GM23338 (cell line): Measurements from ENCODE around the gene MYO7B. TPM values are rescaled to one million over a fixed set of nuclear protein-coding genes. Genes with fewer than 3 reads are reported as not detected.

ENCODE experiments used
- ATAC-seq: fragments of 200-7000 bp; cut with Tn5 transposase; 3 replicates; pipeline ENCODE4 v1.9.1; 2020
- DNase-seq: peaks from one replicate; pipeline ENCODE4 v3.0.0-alpha.2; 2015; ENCODE audit warnings: low spot score
- H2AFZ ChIP-seq: fragments of 200-600 bp; sonication (generic); 2 replicates; pipeline ENCODE4 v1.8.0; 2016; ENCODE audit warnings: antibody characterized with exemption, mild to moderate bottlenecking, moderate library complexity
- H3F3A ChIP-seq: fragments of 200-600 bp; sonication (generic); replicated peaks from 2 replicates; pipeline ENCODE4 v1.8.0; 2017; ENCODE audit warnings: antibody characterized with exemption, mixed run types, low read depth
- H3K27ac ChIP-seq: fragments of 200-600 bp; sonication (generic); 2 replicates; pipeline ENCODE4 v1.6.1; 2016; ENCODE audit warnings: low read depth
- H3K27me3 ChIP-seq: fragments of 200-600 bp; sonication (generic); 2 replicates; pipeline ENCODE4 v1.8.0; 2016; ENCODE audit warnings: mild to moderate bottlenecking, mixed run types, moderate library complexity; ENCODE audit not compliant: insufficient read depth
- H3K36me3 ChIP-seq: fragments of 200-600 bp; sonication (generic); 2 replicates; pipeline ENCODE4 v1.8.0; 2016; ENCODE audit warnings: mild to moderate bottlenecking; ENCODE audit not compliant: insufficient read depth
- H3K4me1 ChIP-seq: fragments of 200-600 bp; sonication (generic); 2 replicates; pipeline ENCODE4 v1.8.0; 2016; ENCODE audit warnings: mild to moderate bottlenecking, moderate library complexity; ENCODE audit not compliant: insufficient read depth
- H3K4me2 ChIP-seq: fragments of 200-600 bp; sonication (generic); 2 replicates; pipeline ENCODE4 v1.7.1; 2017; ENCODE audit warnings: mixed run types
- H3K4me3 ChIP-seq: fragments of 200-600 bp; sonication (generic); 2 replicates; pipeline ENCODE4 v1.6.1; 2016; ENCODE audit warnings: mixed run types
- H3K79me2 ChIP-seq: fragments of 200-600 bp; sonication (generic); replicated peaks from 2 replicates; pipeline ENCODE4 v1.8.0; 2017; ENCODE audit warnings: mild to moderate bottlenecking; ENCODE audit not compliant: insufficient read depth
- H3K9me2 ChIP-seq: fragments of 200-600 bp; sonication (generic); 2 replicates; pipeline ENCODE4 v1.8.0; 2017; ENCODE audit not compliant: insufficient read depth
- H4K20me1 ChIP-seq: fragments of 200-600 bp; sonication (generic); replicated peaks from 2 replicates; pipeline ENCODE4 v1.8.0; 2017; ENCODE audit warnings: mild to moderate bottlenecking; ENCODE audit not compliant: insufficient read depth
- H3K27ac Mint-ChIP-seq: 2 replicates; pipeline ENCODE4 v1.8.0; 2020; ENCODE audit warnings: inconsistent platforms, mild to moderate bottlenecking, moderate library complexity, mixed read lengths
- H3K27me3 Mint-ChIP-seq: 3 replicates; pipeline ENCODE4 v1.8.0; 2022; ENCODE audit warnings: low read depth, mild to moderate bottlenecking, moderate library complexity, mixed read lengths, inconsistent platforms; ENCODE audit not compliant: insufficient read depth, poor library complexity
- H3K36me3 Mint-ChIP-seq: 3 replicates; pipeline ENCODE4 v1.8.0; 2021; ENCODE audit warnings: low read depth, mild to moderate bottlenecking, inconsistent platforms, moderate library complexity, mixed read lengths
- H3K4me1 Mint-ChIP-seq: 3 replicates; pipeline ENCODE4 v1.8.0; 2020; ENCODE audit warnings: mild to moderate bottlenecking, inconsistent platforms, mixed read lengths
- H3K4me3 Mint-ChIP-seq: 3 replicates; pipeline ENCODE4 v1.8.0; 2021; ENCODE audit warnings: moderate library complexity, mild to moderate bottlenecking, inconsistent platforms, mixed read lengths
- H3K9me3 Mint-ChIP-seq: 3 replicates; pipeline ENCODE4 v1.8.0; 2020; ENCODE audit warnings: moderate library complexity, mild to moderate bottlenecking, inconsistent platforms, mixed read lengths
- CREB1 ChIP-seq: fragments of 250-450 bp; sonication (Bioruptor Pico); IDR thresholded peaks from 2 replicates; pipeline ENCODE4 v1.5.0; 2020; ENCODE audit warnings: low read depth, mild to moderate bottlenecking, moderate library complexity
- CTCF ChIP-seq, 2 experiments: fragments of 200-600 bp in 1 of 2; sonication (generic) in 1 of 2; conservative IDR thresholded peaks; 2 replicates each; pipeline versions ENCODE4 v1.5.1 to v1.6.1; 2016 to 2017; ENCODE audit warnings: antibody characterized with exemption in 2 of 2, low read depth in 2 of 2, mild to moderate bottlenecking in 2 of 2, moderate library complexity in 1 of 2
- ETS1 ChIP-seq: IDR thresholded peaks from 2 replicates; pipeline ENCODE4 v1.6.1; 2016; ENCODE audit warnings: antibody characterized with exemption
- EZH2 ChIP-seq: fragments of 200-600 bp; sonication (generic); IDR thresholded peaks from one replicate; pipeline ENCODE4 v1.8.0; 2017; ENCODE audit warnings: antibody characterized with exemption, mild to moderate bottlenecking, low read depth; ENCODE audit not compliant: unreplicated experiment
- EZH2phosphoT487 ChIP-seq: fragments of 200-600 bp; sonication (generic); IDR thresholded peaks from one replicate; pipeline ENCODE4 v1.8.1; 2018; ENCODE audit warnings: antibody characterized with exemption; ENCODE audit not compliant: unreplicated experiment
- JUNB ChIP-seq: IDR thresholded peaks from one replicate; pipeline ENCODE4 v1.6.1; 2016; ENCODE audit warnings: antibody characterized with exemption; ENCODE audit not compliant: unreplicated experiment
- NANOG ChIP-seq: IDR thresholded peaks from 2 replicates; pipeline ENCODE4 v1.6.1; 2016; ENCODE audit warnings: antibody characterized with exemption, borderline replicate concordance
- POLR2AphosphoS5 ChIP-seq: IDR thresholded peaks from 2 replicates; pipeline ENCODE4 v1.6.1; 2016; ENCODE audit warnings: antibody characterized with exemption, low read depth
- REST ChIP-seq: IDR thresholded peaks from one replicate; pipeline ENCODE4 v1.6.1; 2018; ENCODE audit warnings: antibody characterized with exemption; ENCODE audit not compliant: unreplicated experiment
- STAT1 ChIP-seq: IDR thresholded peaks from one replicate; pipeline ENCODE4 v1.6.1; 2016; ENCODE audit warnings: antibody characterized with exemption; ENCODE audit not compliant: unreplicated experiment
- ZNF114 ChIP-seq: fragments of 250-450 bp; sonication (Bioruptor Pico); IDR thresholded peaks from 2 replicates; pipeline ENCODE4 v1.5.0; 2020; ENCODE audit warnings: mild to moderate bottlenecking, moderate library complexity
- ZNF331 ChIP-seq: fragments of 250-450 bp; sonication (Bioruptor Pico); IDR thresholded peaks from 2 replicates; pipeline ENCODE4 v1.5.0; 2020; ENCODE audit warnings: low read depth, mild to moderate bottlenecking, moderate library complexity
- polyA plus RNA-seq: library from polyadenylated mRNA; unstranded; fragments of >200 nt; fragmentation: Nextera tagmentation; extraction: Ambion mirVana; gene quantifications from 2 replicates; pipeline ENCODE4 v1.2.1, GENCODE V29; 2016
- total RNA-seq: library from RNA; depleted of rRNA; stranded (reverse); fragments of >200 nt; shearing (Covaris generic); gene quantifications from 2 replicates; pipeline ENCODE4 v1.2.3, GENCODE V29; 2014
- TF ChIP-seq, protein P1 (sequence below): fragments of 250-450 bp; sonication (Bioruptor Pico); IDR thresholded peaks from 2 replicates; pipeline ENCODE4 v1.5.0; 2020; ENCODE audit warnings: mild to moderate bottlenecking, moderate library complexity

MYO7B gene
- total and polyA plus RNA-seq, 2 experiments from 2014 or later: not detected

- ATAC-seq (no peak), DNase-seq (no peak)
- Histone ChIP-seq H3K4me2 (no peak overlapping the region), H3K9me2 (no peaks in the 10 kb centered on the region), H3K4me1 (no peaks in the 10 kb centered on the region; the same call in 1 of the 2 replicates), H3K27ac (no peak overlapping the region), H3K27me3 (no peaks in the 10 kb centered on the region), H3K36me3 (no peaks in the 10 kb centered on the region), H4K20me1 (no peaks in the 10 kb centered on the region), H3K79me2 (no peaks in the 10 kb centered on the region), H3K4me3 (no peak overlapping the region), H3F3A (no peaks in the 10 kb centered on the region), H2AFZ (no peak overlapping the region)
- H3K4me1 Mint-ChIP-seq: peaks cover 6% of the 10 kb centered on the region
- TF ChIP-seq ETS1 (no peak), ZNF114 (CRISPR knock-in tag) (no peak), STAT1 (no peak), CTCF (conservative IDR thresholded peaks at IDR 0.05; ENCODE audit: low read depth in 2 of 2) (no peak), CREB1 (CRISPR knock-in tag) (no peak), POLR2AphosphoS5 (no peak), JUNB (no peak), EZH2 (no peak), REST (no peak), ZNF331 (CRISPR knock-in tag) (no peak), NANOG (no peak), EZH2phosphoT487 (no peak)
- TF ChIP-seq, protein P1, sequence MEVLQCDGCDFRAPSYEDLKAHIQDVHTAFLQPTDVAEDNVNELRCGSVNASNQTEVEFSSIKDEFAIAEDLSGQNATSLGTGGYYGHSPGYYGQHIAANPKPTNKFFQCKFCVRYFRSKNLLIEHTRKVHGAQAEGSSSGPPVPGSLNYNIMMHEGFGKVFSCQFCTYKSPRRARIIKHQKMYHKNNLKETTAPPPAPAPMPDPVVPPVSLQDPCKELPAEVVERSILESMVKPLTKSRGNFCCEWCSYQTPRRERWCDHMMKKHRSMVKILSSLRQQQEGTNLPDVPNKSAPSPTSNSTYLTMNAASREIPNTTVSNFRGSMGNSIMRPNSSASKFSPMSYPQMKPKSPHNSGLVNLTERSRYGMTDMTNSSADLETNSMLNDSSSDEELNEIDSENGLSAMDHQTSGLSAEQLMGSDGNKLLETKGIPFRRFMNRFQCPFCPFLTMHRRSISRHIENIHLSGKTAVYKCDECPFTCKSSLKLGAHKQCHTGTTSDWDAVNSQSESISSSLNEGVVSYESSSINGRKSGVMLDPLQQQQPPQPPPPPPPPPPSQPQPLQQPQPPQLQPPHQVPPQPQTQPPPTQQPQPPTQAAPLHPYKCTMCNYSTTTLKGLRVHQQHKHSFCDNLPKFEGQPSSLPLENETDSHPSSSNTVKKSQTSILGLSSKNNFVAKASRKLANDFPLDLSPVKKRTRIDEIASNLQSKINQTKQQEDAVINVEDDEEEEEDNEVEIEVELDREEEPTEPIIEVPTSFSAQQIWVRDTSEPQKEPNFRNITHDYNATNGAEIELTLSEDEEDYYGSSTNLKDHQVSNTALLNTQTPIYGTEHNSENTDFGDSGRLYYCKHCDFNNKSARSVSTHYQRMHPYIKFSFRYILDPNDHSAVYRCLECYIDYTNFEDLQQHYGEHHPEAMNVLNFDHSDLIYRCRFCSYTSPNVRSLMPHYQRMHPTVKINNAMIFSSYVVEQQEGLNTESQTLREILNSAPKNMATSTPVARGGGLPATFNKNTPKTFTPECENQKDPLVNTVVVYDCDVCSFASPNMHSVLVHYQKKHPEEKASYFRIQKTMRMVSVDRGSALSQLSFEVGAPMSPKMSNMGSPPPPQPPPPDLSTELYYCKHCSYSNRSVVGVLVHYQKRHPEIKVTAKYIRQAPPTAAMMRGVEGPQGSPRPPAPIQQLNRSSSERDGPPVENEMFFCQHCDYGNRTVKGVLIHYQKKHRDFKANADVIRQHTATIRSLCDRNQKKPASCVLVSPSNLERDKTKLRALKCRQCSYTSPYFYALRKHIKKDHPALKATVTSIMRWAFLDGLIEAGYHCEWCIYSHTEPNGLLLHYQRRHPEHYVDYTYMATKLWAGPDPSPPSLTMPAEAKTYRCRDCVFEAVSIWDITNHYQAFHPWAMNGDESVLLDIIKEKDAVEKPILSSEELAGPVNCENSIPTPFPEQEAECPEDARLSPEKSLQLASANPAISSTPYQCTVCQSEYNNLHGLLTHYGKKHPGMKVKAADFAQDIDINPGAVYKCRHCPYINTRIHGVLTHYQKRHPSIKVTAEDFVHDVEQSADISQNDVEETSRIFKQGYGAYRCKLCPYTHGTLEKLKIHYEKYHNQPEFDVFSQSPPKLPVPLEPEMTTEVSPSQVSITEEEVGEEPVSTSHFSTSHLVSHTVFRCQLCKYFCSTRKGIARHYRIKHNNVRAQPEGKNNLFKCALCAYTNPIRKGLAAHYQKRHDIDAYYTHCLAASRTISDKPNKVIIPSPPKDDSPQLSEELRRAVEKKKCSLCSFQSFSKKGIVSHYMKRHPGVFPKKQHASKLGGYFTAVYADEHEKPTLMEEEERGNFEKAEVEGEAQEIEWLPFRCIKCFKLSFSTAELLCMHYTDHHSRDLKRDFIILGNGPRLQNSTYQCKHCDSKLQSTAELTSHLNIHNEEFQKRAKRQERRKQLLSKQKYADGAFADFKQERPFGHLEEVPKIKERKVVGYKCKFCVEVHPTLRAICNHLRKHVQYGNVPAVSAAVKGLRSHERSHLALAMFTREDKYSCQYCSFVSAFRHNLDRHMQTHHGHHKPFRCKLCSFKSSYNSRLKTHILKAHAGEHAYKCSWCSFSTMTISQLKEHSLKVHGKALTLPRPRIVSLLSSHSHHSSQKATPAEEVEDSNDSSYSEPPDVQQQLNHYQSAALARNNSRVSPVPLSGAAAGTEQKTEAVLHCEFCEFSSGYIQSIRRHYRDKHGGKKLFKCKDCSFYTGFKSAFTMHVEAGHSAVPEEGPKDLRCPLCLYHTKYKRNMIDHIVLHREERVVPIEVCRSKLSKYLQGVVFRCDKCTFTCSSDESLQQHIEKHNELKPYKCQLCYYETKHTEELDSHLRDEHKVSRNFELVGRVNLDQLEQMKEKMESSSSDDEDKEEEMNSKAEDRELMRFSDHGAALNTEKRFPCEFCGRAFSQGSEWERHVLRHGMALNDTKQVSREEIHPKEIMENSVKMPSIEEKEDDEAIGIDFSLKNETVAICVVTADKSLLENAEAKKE (CRISPR knock-in tag): no peak
- no peak overlapping the region for H3K4me3 Mint-ChIP-seq
- H3K9me3 Mint-ChIP-seq: no peaks in the 10 kb centered on the region; the same call in 2 of the 3 replicates
- H3K27me3 Mint-ChIP-seq: peaks cover 6% of the 10 kb centered on the region
- no peaks in the 10 kb centered on the region for H3K36me3 Mint-ChIP-seq
- no peak overlapping the region for H3K27ac Mint-ChIP-seq
Measured at GRCh38 chr2:127564429-127565260, 29.2 kb downstream of the MYO7B start.
